Measurements from ENCODE around the gene ATXN7.

- TF ChIP-seq EZH2 (optimal IDR thresholded peaks at IDR 0.05; ENCODE audit: low read depth, low read length) (no peak), CTCF (IDR thresholded peaks at IDR 0.05; ENCODE audit: low read length) (no peak), EZH2phosphoT487 (IDR thresholded peaks at IDR 0.05; ENCODE audit: low read length) (no peak)
Observed at GRCh38 chr3:63972196-63972595, 108.5 kb downstream of the ATXN7 start.

Measured in MM.1S (cell line).